SIG-M5 (cell line): ENCODE results near the gene TAPT1.
"Not testable (repeated sequence)": the region's sequence is repeated elsewhere in the genome, so short reads cannot be mapped to it uniquely, and the experiment has no call there.

Source experiments
- DNase-seq: peaks from one replicate; lab custom pipeline; 2025; lab: John Stamatoyannopoulos, UW

Gene TAPT1

DNA sequence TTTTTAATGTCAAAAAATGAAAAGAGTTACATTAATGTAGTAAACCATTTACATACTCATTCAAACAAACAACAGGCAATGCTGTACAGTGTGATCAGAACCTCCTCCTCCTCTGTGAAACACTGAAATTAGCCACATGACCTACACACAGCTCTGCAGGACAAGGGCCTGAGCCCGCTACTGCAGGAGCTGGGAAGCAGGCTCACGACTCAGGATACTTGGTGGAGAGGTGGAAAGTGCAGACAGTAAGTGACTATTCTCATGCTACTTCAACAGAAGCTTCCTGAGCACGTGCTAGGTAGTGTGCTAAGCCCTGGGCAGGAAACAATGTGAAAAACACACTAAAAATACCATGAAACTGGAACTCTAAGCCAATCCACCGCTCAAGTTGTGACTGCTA, 56.8 kb downstream of the TAPT1 start:
- DNase-seq = no peak

DNA sequence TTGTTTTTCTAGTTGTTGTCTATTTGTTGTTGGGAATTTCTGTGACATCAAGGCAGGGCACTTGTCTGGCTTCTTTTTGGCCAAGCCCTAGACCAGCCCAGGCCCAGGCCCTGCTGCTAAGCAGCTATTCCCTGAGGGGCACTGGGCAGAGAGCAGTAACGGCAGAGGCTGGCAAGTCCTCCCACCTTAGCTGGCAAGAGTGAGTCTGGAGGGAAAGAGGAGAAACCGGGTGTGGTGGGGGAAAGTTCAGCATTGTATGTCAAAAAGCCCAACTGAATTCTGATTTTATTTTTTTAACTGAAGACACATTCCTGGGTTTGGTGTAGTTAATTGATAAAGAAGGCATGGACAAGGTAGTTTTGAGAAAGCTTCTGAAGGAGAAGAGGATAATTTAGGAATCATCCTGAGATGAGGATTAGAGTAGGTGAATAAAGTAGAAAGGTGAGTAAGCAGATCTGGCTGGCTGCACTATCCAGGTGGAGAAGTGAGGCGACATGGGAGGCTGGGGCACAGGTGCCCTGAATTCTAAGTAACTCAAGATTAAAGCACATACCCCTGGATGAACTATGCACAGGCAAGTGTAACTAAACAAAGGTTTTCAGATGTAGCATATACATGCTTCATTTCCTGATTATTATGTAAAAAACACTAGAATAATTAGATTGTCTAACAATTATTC, 57.4 kb downstream of the TAPT1 start:
- DNase-seq = no peak

DNA sequence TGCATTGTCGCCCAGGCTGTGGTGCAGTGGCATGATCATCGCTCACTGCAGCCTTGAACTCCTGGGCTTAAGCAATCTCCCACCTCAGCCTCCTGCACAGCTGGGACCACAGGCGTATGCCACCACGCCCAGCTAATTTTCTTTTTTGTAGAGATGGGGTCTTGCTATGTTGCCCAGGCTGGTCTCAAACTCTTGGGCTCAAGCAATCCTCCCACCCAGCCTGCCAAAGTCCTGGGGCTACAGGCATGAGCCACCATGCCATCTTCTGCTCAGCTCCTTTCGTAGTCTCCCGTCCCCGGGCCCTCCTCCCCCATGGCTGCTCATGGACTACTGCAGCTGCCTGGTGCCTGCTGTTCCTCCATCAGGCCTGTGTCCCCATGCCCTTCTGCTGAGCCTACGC, 58.1 kb downstream of the TAPT1 start:
- no peak for DNase-seq

DNA sequence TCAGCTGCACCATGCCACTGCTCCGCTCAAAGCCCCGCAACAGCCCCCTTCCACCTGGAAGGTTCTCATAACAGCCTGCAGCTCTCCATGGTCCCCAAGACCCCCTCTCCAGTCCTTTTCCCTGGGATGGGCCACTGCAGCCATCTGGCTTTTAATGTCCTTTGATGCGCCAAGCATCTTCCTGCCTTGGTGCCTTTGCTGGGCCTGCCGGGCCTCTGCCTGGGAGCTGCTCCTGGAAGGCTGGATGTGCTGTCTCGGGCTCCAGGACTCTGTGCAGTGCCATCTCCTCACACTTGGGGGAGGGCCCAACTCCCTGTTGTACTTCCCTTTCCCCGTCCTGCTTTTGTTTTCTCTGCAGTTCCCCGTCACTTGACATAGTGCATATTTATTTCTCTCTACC, 60.3 kb downstream of the TAPT1 start:
- no peak for DNase-seq

DNA sequence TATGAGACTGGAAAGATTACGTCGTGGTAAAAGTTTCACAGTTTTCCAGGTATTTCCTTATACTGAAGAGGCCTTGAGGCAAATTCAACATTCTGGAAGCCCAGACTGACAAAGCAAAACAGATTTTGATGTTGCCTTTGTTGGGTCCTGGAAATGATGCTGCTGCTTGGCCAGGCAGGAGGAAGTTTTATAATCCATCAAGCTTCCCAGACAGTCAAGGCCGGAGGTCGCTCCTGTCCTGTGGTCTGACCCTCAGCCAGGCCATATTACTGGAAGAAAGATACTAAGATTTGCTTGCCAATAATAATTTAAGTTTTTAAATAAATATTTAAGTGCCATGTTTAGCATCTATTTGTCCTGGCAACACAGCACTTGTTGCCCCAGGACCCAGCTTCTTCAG, 63.4 kb downstream of the TAPT1 start:
- no peak for DNase-seq

DNA sequence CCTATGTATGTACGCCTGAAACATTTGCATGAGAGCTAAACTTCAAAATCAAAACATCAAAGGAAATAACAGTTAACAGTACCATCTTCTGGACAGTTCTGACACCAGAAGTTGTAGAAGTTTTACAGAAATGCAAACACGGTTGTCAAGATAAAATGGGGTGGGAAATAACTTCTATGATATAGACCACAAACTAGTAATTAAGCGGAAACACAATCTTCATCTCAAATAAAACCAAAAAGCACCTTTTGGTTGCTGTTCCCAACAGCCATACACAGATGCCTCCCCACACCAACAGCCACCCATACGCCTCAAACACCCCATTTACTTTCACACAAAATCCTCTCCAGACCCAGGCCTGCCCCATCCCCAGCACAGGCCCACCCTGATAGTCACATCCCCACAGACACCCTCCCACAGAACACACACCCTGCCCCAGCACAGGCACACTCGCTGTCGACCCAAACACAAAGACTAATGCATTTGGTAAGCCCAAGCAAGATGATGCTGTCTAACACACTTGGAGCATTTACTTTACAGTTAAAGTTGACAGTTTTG, 64.3 kb downstream of the TAPT1 start:
- DNase-seq = no peak

DNA sequence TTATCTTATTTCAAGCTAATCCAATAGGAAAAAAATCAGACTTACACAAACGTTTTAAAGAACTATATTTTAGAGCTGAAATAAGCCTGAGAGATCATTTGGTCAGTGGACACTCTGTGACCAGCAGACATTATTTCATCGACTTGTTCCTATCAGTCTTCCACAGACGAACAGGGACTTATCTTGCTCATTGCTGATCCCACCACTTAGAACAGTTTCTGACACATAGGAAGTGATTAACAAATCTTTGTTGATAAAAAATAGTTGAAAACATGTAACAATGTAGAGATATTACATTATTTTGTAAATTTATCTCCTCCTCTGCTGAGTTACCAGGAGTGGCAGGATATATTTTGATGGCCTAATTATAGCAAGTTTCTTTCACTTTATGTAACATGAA, 65.8 kb downstream of the TAPT1 start:
- DNase-seq = no peak

DNA sequence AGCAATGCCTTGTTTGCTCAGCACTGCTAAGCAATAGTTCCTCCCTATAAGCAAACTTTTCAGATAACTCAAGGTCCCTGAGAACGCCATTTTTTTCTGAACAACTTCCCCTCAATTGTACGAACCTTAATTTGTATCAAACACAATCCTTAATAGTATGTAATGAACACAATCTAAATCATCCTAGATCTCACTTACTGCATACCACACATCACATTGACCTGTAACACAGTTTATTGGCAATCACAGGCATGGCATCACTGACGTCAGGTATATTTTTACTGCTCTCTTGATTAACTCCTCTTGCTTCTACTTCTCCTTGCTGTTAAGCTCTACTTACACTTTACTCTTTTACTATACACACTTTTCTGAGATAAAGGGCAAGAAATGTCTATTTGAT, 67.0 kb downstream of the TAPT1 start:
- DNase-seq = no peak

DNA sequence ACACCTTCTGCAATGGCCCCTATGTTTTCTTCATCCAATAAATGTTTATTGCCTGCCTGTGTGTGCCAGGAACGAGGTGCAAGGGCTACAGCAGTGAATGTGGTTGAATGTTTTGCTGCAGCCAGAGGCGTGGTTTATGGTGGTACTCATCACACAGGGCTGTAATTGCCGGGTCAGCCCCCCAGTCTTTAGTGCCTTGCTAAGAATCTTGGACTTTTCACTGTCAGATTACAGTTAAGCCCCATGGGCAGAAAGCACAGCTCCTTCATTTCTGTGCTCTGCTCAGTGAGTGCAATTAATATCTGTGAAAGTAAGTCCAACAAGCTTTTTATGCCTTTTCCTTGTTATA, 67.8 kb downstream of the TAPT1 start:
- no peak for DNase-seq

DNA sequence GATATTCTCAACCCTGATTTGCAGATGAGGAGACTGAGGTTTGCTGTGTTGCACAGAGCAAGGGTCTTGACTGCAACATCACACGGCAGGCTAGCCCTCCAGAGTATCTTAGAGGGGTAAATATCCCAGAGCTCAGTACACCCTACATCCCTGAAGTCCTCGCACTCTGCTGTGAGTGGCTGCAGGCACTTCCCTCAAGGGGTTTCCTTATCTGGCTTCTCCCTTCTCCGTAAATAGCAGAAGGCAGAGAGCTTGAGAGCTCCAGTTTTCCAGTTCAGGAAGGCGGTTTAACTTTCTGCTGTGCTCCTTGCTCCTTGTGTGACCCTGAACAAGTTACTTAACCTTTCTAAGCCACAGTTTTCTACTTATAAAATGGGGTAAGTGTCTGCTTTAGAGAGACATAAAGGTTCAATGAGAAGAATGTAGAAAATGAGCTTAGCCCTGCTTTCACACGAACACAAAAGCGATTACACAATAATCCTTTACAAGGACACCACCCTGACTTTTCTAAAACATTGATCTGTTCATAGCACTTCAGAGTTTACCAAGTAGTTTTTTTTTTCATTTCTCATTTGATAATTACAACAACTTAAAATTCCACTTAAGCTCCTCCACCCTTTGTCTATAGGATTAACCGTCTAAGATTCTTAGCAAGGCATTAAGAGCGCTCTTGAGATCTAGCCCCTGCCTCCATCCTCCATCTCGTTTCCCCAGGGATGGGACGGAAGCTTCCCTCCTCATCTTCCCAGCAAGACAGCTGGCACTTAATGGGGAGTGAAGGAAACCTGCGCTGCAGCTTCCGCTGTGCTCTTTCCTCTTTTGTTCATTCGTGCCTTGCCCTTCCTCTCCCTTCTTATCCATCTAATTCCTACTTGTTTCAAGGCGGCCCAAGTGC, 68.4 kb downstream of the TAPT1 start:
- DNase-seq = no peak

DNA sequence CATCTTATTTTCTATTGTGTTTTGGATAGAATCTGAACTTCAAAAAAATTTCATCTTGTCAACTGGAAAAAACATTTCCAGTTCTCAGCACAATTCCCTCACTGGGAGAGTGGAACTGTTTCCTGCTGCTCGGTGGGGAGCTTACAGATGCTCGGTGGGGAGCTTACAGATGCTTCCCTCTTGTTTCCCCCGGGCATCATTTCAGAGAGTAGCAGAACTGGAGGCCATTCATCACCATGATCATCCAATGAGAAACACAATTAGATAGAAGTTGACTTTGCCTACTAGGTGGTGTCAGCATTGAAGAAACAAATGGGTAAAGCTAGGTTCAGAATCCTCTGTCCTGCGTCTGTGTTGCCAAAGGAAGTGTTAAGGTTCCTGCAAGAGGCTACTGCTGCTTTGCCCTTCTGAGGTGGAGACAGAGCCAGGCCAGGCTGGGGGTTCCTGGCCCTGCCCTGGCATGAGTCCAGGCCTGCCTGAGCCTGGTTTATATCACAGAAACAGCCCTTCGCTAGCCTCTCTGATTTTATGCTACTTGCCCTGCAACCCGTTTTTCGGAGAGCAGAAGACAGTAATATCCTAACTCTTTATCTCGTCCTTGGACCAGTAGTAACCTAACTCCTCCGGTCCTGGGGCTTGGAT, 70.6 kb downstream of the TAPT1 start:
- no peak for DNase-seq

DNA sequence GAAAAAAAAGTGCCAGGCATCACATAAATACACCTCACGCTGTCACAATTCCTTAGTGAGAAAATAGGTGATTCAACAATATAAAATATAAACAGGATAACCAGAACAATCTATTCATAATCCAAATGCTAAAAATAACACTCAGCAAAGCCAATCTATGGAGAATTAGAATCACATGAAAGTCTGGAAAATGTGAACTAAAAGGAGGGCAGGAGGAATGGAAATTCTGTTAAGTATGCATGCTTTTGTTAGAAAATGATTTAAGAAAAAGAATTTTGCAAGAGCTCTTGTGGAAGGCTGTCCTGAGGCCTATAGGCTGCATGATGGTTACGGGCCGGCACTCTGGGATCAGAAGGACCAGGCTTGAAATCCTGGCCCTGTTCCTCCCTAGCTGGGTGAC, 71.8 kb downstream of the TAPT1 start:
- DNase-seq = no peak

DNA sequence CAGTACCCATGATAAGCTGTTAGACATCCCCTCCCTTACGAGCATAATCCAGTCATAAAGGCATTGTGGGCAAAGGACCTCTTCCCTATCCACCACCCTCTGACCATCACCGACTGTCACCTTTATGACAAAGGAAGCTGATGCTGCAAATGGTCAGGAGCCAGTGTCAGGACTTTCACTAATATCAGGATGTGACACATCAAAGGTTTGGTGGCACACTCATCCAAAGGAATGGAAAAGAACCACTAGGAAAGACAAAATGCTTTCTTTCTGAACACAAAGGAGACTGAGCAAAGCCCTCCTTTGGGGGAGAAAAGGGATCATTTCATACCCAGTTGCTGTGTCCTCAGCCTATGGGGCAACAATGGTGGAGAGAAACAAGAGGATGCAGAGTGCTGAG, 75.6 kb downstream of the TAPT1 start:
- no peak for DNase-seq

DNA sequence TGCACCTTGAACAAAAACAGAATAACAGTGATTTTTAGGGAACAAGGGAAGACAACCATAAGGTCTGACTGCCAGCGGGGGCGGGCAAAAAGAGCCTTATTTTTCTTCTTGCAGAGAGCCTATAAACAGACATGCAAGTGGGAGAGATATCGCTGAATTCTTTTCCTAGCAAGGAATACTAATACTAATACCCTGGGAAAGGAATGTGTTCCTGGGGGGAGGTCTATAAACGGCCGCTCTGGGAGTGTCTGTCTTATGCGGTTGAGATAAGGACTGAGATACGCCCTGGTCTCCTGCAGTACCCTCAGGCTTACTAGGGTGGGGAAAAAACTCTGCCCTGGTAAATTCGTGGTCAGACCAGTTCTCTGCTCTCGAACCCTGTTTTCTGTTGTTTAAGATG, 81.4 kb downstream of the TAPT1 start:
- not testable (repeated sequence) for DNase-seq

DNA sequence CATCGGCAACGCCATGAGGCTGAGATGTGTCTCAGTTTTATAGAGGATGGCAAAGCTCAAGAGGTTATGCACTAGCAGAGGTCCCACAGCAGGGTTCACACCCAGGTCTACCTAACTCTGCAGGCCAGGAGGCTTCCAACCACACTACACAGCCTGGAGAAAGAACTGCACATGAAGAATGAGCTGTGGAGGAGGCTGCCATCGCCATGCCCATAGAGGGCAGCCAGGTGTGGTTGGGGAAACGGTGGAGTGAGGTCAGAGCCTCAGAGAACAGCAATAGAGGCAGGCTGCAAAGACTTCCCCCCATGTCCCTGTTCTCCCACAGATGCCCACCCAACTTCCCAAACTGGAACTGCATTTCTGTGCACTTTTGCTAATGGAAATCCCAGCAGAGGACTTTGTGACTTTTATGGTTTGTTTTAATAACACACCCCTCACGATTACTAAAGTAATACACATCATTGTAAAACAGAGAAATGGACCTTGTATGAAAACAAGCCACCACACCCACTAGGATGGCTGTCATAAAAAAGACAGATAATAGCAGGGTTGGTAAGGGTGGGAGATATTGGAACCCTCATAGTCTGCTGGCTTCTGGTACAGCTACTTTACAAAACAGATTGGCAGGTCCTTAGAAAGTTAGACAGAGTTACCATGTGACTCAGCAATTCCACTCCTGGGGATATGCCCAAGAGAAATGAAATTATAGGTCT, 83.5 kb downstream of the TAPT1 start:
- no peak for DNase-seq

DNA sequence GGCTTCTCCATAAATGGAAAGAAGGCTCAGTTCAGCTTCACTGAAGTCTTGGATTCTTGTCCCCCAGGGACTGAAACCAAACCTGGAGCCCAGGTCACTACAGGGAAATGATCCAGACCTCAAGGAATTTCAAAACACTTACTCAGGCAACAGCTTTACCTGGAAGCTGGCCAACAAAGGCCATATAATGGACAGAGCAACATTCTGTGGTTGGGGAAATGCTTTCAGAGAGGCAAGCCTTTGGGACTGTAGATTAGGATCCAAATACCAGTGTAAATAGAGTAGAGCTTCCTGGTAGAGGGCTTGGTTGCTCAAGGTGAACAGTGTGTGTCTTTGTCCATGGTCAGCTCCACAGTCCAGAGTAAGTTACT, 85.4 kb downstream of the TAPT1 start:
- DNase-seq = no peak

DNA sequence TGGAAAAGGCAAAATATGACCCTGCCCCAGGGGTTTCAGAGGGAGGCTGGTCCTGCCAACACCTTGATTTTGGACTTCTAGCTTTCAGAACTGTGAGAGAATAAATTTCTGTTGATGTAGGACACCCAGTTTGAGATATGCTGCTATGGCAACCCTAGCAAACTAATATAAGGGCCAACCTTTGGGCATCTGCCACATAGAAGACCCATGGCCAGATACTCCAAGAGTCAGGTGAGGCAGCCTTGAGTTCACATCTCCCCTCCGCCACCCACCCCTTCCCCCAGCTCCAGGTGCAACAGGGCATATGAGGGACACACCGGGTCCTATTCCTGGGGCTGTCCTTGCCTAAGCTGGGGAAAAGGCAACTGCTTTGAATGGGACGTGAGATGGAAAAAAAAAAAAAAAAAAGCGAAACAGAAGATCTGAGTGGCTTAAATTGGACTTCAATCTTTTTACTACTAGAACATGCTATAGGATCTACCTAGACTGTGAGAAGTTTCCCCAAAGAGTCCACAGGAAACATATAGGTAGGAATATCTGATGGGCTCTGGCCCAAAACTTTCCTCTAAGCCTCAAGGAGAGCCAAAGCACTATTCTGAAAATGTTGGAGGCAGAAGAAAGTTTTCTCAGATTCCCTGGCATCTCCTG, 85.9 kb downstream of the TAPT1 start:
- DNase-seq = no peak

DNA sequence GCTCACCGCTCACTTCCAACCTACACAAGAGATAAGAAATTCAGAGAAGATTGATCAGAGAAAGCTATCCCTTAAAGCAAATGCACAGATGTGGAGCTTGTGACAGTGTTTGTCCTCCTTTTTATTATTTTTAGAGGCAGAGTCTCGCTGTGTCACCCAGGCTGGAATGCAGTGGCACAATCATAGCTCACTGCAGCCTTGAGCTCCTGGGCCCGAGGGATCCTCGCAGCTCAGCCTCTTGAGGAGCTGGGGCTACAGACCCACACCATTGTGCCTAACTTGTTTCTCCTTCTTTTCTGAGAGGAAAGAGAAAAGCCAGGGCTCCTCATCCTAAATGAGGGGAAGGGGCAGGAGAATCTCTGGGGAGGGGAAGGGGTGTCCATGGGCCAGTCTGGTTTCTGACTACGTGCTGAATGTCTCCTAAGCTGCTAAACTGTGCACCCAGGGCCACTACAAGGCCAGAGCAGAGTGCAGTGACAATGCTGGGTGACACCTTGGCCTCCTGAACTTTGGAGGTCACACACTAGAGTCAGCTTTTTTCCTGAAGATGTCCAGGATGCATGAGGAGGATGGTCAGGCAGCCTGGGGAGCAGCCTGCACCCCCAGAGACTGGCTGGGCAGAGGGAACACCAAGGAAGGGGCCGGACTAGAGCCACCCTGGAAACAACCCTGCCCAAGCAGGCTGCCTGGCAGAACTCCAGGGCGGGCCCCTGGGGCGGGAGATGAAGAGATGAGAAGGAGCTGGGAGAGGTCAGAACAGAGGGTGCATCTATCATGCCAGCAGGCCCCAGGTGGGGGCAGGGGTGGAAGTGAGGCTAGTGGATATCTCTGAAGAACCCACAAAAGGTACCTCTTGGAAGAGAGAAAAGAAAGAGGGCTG, 87.0 kb downstream of the TAPT1 start:
- DNase-seq = no peak

DNA sequence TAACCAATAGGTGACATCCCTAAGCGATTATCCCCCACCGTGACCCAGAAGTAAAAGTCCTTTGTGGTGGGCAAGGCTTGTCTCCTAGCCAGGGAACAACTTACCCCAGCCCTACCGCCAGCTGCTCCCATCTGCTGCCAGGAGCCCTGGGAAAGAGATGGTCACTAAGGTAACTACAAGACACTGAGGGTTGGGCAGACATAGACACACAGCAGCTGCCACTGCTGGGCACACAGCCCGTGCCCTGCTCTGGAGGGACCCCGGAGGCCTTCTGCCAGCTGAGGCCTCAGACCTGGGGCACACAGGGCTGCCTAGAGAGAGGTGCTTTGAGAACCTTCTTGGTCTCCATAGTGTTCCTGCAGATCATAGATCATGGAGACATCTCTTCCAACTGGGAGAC, 89.4 kb downstream of the TAPT1 start:
- no peak for DNase-seq

DNA sequence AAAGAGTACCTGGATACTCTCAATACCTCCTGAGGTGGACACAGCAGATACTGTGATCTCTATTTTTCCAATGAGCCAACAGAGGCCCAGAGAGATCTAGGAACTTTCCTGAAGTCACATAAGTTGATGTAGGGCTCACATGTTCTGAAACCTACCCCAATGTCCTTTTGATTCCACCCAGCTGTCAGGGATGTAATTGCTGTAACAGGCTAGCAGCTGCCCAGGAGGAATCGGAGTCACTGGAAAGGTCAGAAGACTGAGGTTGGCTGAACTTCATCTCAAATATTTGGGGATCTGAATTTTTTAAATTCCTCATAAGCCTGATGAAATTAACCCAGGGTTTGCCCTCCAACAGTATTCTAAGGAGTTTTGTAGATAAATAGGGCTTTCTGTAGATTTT, 90.0 kb downstream of the TAPT1 start:
- DNase-seq = no peak

DNA sequence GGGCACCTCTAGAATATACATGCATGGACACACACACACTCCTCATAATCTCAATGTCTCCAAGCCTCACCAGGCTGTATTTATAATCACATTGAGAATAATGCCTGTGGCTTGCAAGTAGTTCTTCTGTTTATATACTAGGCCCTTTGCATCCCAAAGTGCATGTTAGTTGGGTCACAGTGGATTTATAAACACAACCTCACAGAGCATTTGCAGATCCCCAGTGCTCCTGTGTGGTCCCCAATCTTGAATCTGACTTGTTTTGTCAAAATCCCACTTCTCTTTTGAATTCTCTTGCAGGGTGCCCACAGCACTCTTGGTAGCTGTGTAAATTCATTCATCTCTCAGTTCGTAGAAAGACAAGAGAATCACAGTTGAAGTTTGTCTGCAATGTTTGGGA, 92.9 kb downstream of the TAPT1 start:
- DNase-seq = no peak
